ENCODE data around the gene NOC3L. TPM values are rescaled to one million over a fixed set of nuclear protein-coding genes. Genes with fewer than 3 reads are reported as not detected.

Gene NOC3L
- total RNA-seq, 2 experiments from 2014 or later = 31.6 to 37.1 TPM

DNA sequence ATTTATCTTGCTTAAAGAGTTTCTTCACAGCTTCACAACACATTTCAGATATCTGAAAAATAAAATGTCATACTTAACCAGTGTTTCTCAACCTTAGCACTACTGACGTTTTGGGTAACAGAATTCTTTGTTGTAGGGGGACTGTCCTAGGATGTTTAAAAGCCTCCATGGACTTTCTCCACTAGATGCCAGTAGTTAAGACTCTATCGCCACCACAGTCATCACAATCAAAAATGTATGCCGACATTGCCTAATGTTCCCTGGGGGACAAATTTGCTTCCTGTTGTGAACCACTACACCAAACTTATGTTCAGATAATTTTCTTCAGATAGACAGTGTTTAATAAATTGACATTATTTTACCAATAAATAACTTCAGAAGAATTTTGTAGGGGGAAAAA is 13.4 kb downstream of the NOC3L start:
- Histone ChIP-seq H3K4me3 (ENCODE audit: low read depth, low read length, poor library complexity, severe bottlenecking) (no peak overlapping the region), H3K79me2 (ENCODE audit: insufficient read depth, low read depth, low read length) (0 out of 2 replicates have a peak, but pooled peaks cover 4% of the 10 kb centered on the region), H2AFZ (ENCODE audit: low read length) (no peak overlapping the region), H3K9me2 (ENCODE audit: insufficient read depth, low read length) (no peaks in the 10 kb centered on the region), H4K20me1 (ENCODE audit: insufficient read depth, low read length) (0 out of 2 replicates have a peak, but pooled peaks cover 5% of the 10 kb centered on the region), H3K4me2 (ENCODE audit: low read length) (no peak overlapping the region), H3K27ac (ENCODE audit: low read depth, low read length, poor library complexity, severe bottlenecking) (no peak overlapping the region), H3K9me3 (ENCODE audit: low read length) (no peaks in the 10 kb centered on the region), H3K4me1 (ENCODE audit: insufficient read depth, low read length, poor library complexity, severe bottlenecking) (peaks cover 20% of the 10 kb centered on the region), H3K36me3 (ENCODE audit: insufficient read depth, low read length) (peaks cover 95% of the 10 kb centered on the region)
- no peak for TF ChIP-seq CTCF (conservative IDR thresholded peaks at IDR 0.05; ENCODE audit: low read length)
- no peak for TF ChIP-seq EZH2phosphoT487 (IDR thresholded peaks at IDR 0.05; ENCODE audit: borderline replicate concordance, low read depth, low read length)
- BruUV-seq (replicated peaks) = no TSS peak
- ChIA-PET POLR2A (interaction anchor here (0.6 kb wide), 1 partner anchor 19 kb away, joined by 4 read pairs; no protein-coding TSS in a partner anchor), CTCF (ENCODE audit: unreplicated experiment) (no interaction called here)
- intact Hi-C loops (cut with micrococcal nuclease; ENCODE audit: unreplicated experiment) = loop anchor here (10.0 kb wide), 1 partner anchor 195 kb away; the partner anchor contains the start of gene HELLS
- no peak for DNase-seq (ENCODE audit: low spot score)

DNA sequence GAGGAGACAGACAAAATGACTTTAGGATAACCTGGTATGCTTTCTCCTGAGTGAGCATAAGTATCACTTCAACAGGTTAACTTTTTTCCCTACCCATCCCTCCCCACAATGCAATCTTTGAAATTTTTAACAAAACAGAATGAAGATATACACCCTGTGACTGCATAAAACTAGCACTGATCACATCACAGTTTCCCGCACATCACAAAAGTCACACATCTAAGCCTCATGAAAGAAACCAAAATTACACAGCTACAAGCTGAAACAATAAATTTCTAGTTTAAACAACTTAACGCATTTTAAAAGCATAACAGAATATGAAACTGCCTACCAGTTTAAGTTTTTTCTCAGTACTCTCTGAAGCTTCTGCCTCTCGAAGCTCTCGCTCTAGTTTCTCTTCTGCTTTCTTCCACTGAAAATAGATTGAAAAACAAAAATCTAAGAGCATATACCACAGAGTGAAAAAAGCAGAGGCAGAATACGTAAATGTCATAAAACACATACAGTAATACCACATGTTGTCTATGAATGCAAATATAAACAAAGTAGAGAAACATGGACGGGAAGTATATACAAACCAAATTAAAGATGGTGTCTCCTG is 18.1 kb downstream of the NOC3L start:
- BruUV-seq (replicated peaks) = no TSS peak
- H3K4me1 ChIP-seq (ENCODE audit: insufficient read depth, low read length, poor library complexity, severe bottlenecking) = peaks cover 23% of the 10 kb centered on the region
- POLR2A ChIA-PET = interaction anchor here (0.7 to 3.2 kb wide), 6 partner anchors 9 to 1232 kb away, joined by 3 to 7 read pairs (median 4); partner anchors contain the start of gene NOC3L
- H2AFZ ChIP-seq (ENCODE audit: low read length) = no peak overlapping the region
- peak overlapping the region; percentile 18 for H3K4me3 ChIP-seq (ENCODE audit: low read depth, low read length, poor library complexity, severe bottlenecking)
- CTCF ChIA-PET (ENCODE audit: unreplicated experiment) = no interaction called here
- H4K20me1 ChIP-seq (ENCODE audit: insufficient read depth, low read length) = 0 out of 2 replicates have a peak, but pooled peaks cover 5% of the 10 kb centered on the region
- H3K79me2 ChIP-seq (ENCODE audit: insufficient read depth, low read depth, low read length) = peaks cover 4% of the 10 kb centered on the region; the same call in 1 of the 2 replicates
- no peaks in the 10 kb centered on the region for H3K9me3 ChIP-seq (ENCODE audit: low read length)
- H3K27ac ChIP-seq (ENCODE audit: low read depth, low read length, poor library complexity, severe bottlenecking) = peak overlapping the region; percentile 44
- intact Hi-C loops (cut with micrococcal nuclease; ENCODE audit: unreplicated experiment) = loop anchor here (10.0 kb wide), 1 partner anchor 200 kb away; the partner anchor contains the start of gene HELLS
- no peak for TF ChIP-seq CTCF (conservative IDR thresholded peaks at IDR 0.05; ENCODE audit: low read length)
- no peak for TF ChIP-seq EZH2phosphoT487 (IDR thresholded peaks at IDR 0.05; ENCODE audit: borderline replicate concordance, low read depth, low read length)
- no peaks in the 10 kb centered on the region for H3K9me2 ChIP-seq (ENCODE audit: insufficient read depth, low read length)
- H3K36me3 ChIP-seq (ENCODE audit: insufficient read depth, low read length) = peaks cover 92% of the 10 kb centered on the region
- peak overlapping the region; percentile 41 for H3K4me2 ChIP-seq (ENCODE audit: low read length)
- peak; percentile 55 for DNase-seq (ENCODE audit: low spot score)

DNA sequence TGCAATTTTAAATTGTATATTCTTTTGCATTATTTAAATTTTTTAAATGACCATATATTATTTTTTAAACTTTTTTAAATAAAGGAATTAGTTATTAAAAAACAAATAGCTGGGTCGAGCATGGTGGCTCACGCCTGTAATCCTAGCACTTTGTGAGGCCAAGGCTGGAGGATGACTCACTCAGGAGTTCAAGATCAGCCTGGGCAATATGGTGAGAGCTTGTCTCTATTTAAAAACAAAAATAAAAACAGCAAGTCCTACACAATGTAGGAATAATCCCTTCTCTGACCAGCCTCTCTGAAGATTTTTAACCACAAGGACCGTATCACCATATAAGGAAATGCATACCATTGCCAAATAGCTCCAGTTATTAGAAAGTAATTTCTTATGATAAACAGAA is 19.6 kb downstream of the NOC3L start:
- Histone ChIP-seq H3K4me3 (ENCODE audit: low read depth, low read length, poor library complexity, severe bottlenecking) (no peak overlapping the region), H3K79me2 (ENCODE audit: insufficient read depth, low read depth, low read length) (peaks cover 4% of the 10 kb centered on the region; the same call in 1 of the 2 replicates), H3K36me3 (ENCODE audit: insufficient read depth, low read length) (peaks cover 94% of the 10 kb centered on the region), H3K4me2 (ENCODE audit: low read length) (no peak overlapping the region), H2AFZ (ENCODE audit: low read length) (no peak overlapping the region), H4K20me1 (ENCODE audit: insufficient read depth, low read length) (0 out of 2 replicates have a peak, but pooled peaks cover 5% of the 10 kb centered on the region), H3K27ac (ENCODE audit: low read depth, low read length, poor library complexity, severe bottlenecking) (no peak overlapping the region), H3K9me2 (ENCODE audit: insufficient read depth, low read length) (no peaks in the 10 kb centered on the region), H3K4me1 (ENCODE audit: insufficient read depth, low read length, poor library complexity, severe bottlenecking) (peaks cover 17% of the 10 kb centered on the region), H3K9me3 (ENCODE audit: low read length) (no peaks in the 10 kb centered on the region)
- ChIA-PET POLR2A (interaction anchor here (0.6 to 3.2 kb wide), 8 partner anchors 8 to 54 kb away, joined by 3 to 7 read pairs (median 4); partner anchors contain the start of gene NOC3L), CTCF (ENCODE audit: unreplicated experiment) (interaction anchor here (0.7 kb wide), 1 partner anchor 28 kb away, joined by 3 read pairs; no protein-coding TSS in a partner anchor)
- BruUV-seq (replicated peaks) = no TSS peak
- no peak for TF ChIP-seq CTCF (conservative IDR thresholded peaks at IDR 0.05; ENCODE audit: low read length)
- TF ChIP-seq EZH2phosphoT487 (IDR thresholded peaks at IDR 0.05; ENCODE audit: borderline replicate concordance, low read depth, low read length) = no peak
- intact Hi-C loops (cut with micrococcal nuclease; ENCODE audit: unreplicated experiment) = loop anchor here (10.0 kb wide), 1 partner anchor 202 kb away; the partner anchor contains the start of gene HELLS
- no peak for DNase-seq (ENCODE audit: low spot score)
